KG1 (cell line): ENCODE results near the gene SUGCT.

Experiments used
- DNase-seq: peaks from one replicate; lab custom pipeline; 2025; lab: John Stamatoyannopoulos, UW

SUGCT gene

GRCh38 chr7:40329601-40330153, 194.9 kb downstream of the SUGCT start:
- peak; percentile 1 for DNase-seq

GRCh38 chr7:40330408-40330807, 195.6 kb downstream of the SUGCT start:
- no peak for DNase-seq

GRCh38 chr7:40331915-40332314, 197.1 kb downstream of the SUGCT start:
- DNase-seq = no peak

GRCh38 chr7:40332516-40332915, 197.7 kb downstream of the SUGCT start:
- DNase-seq = no peak

GRCh38 chr7:40341836-40342235, 207.0 kb downstream of the SUGCT start:
- DNase-seq = no peak

GRCh38 chr7:40346554-40346953, 211.7 kb downstream of the SUGCT start:
- DNase-seq = no peak

GRCh38 chr7:40348126-40348728, 213.4 kb downstream of the SUGCT start:
- no peak for DNase-seq

GRCh38 chr7:40350100-40350499, 215.3 kb downstream of the SUGCT start:
- DNase-seq = no peak

- DNase-seq = no peak
Measured at GRCh38 chr7:40354711-40355110, 219.9 kb downstream of the SUGCT start.

- DNase-seq = no peak
Measured at GRCh38 chr7:40356312-40356711, 221.5 kb downstream of the SUGCT start.

- no peak for DNase-seq
Measured at GRCh38 chr7:40356871-40357709, 222.3 kb downstream of the SUGCT start.

GRCh38 chr7:40369641-40370277, 235.0 kb downstream of the SUGCT start:
- DNase-seq = no peak

GRCh38 chr7:40371806-40372440, 237.1 kb downstream of the SUGCT start:
- DNase-seq = no peak

GRCh38 chr7:40374575-40374974, 239.8 kb downstream of the SUGCT start:
- no peak for DNase-seq

GRCh38 chr7:40380111-40380510, 245.3 kb downstream of the SUGCT start:
- DNase-seq = no peak

GRCh38 chr7:40382145-40382544, 247.3 kb downstream of the SUGCT start:
- no peak for DNase-seq

- DNase-seq = no peak
Measured at GRCh38 chr7:40393660-40394059, 258.9 kb downstream of the SUGCT start.

- no peak for DNase-seq
Measured at GRCh38 chr7:40394400-40394799, 259.6 kb downstream of the SUGCT start.

GRCh38 chr7:40400525-40400924, 265.7 kb downstream of the SUGCT start:
- DNase-seq = no peak

- no peak for DNase-seq
Measured at GRCh38 chr7:40401406-40401805, 266.6 kb downstream of the SUGCT start.

- DNase-seq = no peak
Measured at GRCh38 chr7:40402661-40403060, 267.9 kb downstream of the SUGCT start.
